Measurements from ENCODE around the gene SESN3. TPM values are rescaled to one million over a fixed set of nuclear protein-coding genes. Genes with fewer than 3 reads are reported as not detected.

SESN3 gene
- total RNA-seq, 1 experiment from 2014 or later, result 34.9 TPM

DNA sequence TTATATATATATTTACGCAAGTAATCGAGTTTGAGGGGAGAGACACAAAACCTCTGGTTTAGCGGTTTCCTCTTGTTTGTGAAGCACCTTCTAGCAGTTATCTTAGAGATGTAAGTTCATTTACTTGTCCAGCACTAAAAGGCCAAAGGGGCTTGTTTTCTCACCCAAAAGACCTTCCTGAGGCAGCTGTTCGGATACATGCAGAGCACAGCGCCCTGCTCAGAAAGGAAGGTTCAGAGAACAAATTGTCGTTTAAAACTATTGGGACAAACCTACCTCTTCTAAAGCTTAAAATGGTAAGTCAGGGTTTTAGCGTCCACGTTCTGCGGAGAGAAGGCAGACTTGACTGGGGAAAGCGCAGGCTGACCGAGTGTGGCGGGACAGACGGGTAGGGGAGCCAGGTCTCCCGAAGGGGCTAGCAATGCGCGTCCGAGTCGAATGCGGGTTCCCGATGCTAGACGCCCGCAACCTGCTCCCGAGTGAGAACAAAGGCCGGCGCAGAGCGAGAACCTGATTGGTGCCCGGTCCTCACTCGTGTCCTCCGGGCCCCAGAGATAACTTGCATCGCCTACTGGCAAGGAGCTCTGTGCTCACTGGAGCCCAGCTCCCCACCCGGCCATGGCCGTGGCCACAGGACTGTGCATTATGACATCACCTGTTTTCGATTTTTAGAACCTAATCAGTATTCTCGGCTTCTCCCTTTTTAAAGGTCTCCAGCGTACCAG lies 1.0 kb upstream of the SESN3 start:
- peak; percentile 7 for ATAC-seq
- POLR2A ChIA-PET, result interaction anchor here (0.6 to 2.3 kb wide), 11 partner anchors 13 to 558 kb away, joined by 3 to 12 read pairs (median 4); partner anchors contain the start of genes CEP57, FAM76B and SRSF8

DNA sequence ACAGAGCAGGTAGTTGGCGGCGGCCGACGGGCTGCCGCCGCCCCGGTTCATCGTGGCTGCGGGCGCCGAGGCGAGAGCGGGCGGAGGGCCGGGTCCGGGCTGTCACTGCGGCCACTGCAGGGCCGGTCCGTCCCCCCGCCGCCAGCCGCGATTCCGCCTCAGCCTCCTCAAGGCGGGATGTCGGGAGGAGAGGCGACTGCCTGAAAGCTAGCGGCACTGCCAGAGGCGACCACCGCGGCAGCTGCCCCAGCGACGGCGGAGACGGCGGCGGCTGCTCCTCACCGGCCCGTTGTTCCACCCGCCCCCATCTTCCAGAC lies 234 bp downstream of the SESN3 start:
- H3K27ac Mint-ChIP-seq, result no peak overlapping the region
- H3K4me1 Mint-ChIP-seq, result peaks cover 50% of the 10 kb centered on the region
- DNase-seq (ENCODE audit: low spot score) (no peak), ATAC-seq (peak; percentile 4)
- ChIA-PET CTCF (interaction anchor here (0.5 to 5.5 kb wide), 15 partner anchors 14 to 474 kb away, joined by 3 to 33 read pairs (median 5); no protein-coding TSS in a partner anchor), POLR2A (interaction anchor here (0.6 to 2.3 kb wide), 11 partner anchors 15 to 559 kb away, joined by 3 to 12 read pairs (median 4); partner anchors contain the start of genes CEP57, FAM76B and SRSF8)
- H3K9me3 Mint-ChIP-seq, result no peaks in the 10 kb centered on the region
- no peaks in the 10 kb centered on the region for H3K36me3 Mint-ChIP-seq
- H3K4me3 Mint-ChIP-seq, result peak overlapping the region; percentile 97
- TF ChIP-seq JUN (CRISPR knock-in tag; IDR thresholded peaks at IDR 0.05) (no peak), FOXJ3 (CRISPR knock-in tag; IDR thresholded peaks at IDR 0.05; ENCODE audit: borderline replicate concordance) (no peak), GRHL2 (CRISPR knock-in tag; IDR thresholded peaks at IDR 0.05; ENCODE audit: insufficient replicate concordance, severe bottlenecking) (no peak), TP53 (CRISPR knock-in tag; IDR thresholded peaks at IDR 0.05) (no peak), SP1 (CRISPR knock-in tag; conservative IDR thresholded peaks at IDR 0.05) (no peak), FOXK1 (CRISPR knock-in tag; IDR thresholded peaks at IDR 0.05) (no peak)
- TF ChIP-seq, protein P1, sequence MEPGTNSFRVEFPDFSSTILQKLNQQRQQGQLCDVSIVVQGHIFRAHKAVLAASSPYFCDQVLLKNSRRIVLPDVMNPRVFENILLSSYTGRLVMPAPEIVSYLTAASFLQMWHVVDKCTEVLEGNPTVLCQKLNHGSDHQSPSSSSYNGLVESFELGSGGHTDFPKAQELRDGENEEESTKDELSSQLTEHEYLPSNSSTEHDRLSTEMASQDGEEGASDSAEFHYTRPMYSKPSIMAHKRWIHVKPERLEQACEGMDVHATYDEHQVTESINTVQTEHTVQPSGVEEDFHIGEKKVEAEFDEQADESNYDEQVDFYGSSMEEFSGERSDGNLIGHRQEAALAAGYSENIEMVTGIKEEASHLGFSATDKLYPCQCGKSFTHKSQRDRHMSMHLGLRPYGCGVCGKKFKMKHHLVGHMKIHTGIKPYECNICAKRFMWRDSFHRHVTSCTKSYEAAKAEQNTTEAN (CRISPR knock-in tag; IDR thresholded peaks at IDR 0.05), result no peak
- TF ChIP-seq, protein P2, sequence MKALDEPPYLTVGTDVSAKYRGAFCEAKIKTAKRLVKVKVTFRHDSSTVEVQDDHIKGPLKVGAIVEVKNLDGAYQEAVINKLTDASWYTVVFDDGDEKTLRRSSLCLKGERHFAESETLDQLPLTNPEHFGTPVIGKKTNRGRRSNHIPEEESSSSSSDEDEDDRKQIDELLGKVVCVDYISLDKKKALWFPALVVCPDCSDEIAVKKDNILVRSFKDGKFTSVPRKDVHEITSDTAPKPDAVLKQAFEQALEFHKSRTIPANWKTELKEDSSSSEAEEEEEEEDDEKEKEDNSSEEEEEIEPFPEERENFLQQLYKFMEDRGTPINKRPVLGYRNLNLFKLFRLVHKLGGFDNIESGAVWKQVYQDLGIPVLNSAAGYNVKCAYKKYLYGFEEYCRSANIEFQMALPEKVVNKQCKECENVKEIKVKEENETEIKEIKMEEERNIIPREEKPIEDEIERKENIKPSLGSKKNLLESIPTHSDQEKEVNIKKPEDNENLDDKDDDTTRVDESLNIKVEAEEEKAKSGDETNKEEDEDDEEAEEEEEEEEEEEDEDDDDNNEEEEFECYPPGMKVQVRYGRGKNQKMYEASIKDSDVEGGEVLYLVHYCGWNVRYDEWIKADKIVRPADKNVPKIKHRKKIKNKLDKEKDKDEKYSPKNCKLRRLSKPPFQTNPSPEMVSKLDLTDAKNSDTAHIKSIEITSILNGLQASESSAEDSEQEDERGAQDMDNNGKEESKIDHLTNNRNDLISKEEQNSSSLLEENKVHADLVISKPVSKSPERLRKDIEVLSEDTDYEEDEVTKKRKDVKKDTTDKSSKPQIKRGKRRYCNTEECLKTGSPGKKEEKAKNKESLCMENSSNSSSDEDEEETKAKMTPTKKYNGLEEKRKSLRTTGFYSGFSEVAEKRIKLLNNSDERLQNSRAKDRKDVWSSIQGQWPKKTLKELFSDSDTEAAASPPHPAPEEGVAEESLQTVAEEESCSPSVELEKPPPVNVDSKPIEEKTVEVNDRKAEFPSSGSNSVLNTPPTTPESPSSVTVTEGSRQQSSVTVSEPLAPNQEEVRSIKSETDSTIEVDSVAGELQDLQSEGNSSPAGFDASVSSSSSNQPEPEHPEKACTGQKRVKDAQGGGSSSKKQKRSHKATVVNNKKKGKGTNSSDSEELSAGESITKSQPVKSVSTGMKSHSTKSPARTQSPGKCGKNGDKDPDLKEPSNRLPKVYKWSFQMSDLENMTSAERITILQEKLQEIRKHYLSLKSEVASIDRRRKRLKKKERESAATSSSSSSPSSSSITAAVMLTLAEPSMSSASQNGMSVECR (CRISPR knock-in tag; IDR thresholded peaks at IDR 0.05; ENCODE audit: borderline replicate concordance), result 0 out of 2 replicates have a peak, but pooled peaks have one; percentile 44
- TF ChIP-seq, protein P3, sequence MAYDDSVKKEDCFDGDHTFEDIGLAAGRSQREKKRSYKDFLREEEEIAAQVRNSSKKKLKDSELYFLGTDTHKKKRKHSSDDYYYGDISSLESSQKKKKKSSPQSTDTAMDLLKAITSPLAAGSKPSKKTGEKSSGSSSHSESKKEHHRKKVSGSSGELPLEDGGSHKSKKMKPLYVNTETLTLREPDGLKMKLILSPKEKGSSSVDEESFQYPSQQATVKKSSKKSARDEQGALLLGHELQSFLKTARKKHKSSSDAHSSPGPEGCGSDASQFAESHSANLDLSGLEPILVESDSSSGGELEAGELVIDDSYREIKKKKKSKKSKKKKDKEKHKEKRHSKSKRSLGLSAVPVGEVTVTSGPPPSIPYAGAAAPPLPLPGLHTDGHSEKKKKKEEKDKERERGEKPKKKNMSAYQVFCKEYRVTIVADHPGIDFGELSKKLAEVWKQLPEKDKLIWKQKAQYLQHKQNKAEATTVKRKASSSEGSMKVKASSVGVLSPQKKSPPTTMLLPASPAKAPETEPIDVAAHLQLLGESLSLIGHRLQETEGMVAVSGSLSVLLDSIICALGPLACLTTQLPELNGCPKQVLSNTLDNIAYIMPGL (CRISPR knock-in tag; IDR thresholded peaks at IDR 0.05), result 0 out of 2 replicates have a peak, but pooled peaks have one; percentile 59
- peaks cover 30% of the 10 kb centered on the region for H3K27me3 Mint-ChIP-seq (ENCODE audit: low read depth)

More for the DNA sequence above, 1.0 kb upstream of the SESN3 start:
- H3K27ac Mint-ChIP-seq, result peak overlapping the region; percentile 80; the same call in 1 of the 2 replicates
- H3K36me3 Mint-ChIP-seq, result no peaks in the 10 kb centered on the region
- no peaks in the 10 kb centered on the region for H3K9me3 Mint-ChIP-seq
- CTCF ChIA-PET, result interaction anchor here (1.0 to 5.5 kb wide), 15 partner anchors 13 to 473 kb away, joined by 3 to 33 read pairs (median 4); no protein-coding TSS in a partner anchor
- peaks cover 50% of the 10 kb centered on the region for H3K4me1 Mint-ChIP-seq
- peak; percentile 78 for DNase-seq (ENCODE audit: low spot score)
- H3K4me3 Mint-ChIP-seq, result no peak overlapping the region
- peaks cover 33% of the 10 kb centered on the region for H3K27me3 Mint-ChIP-seq (ENCODE audit: low read depth)
- TF ChIP-seq, protein P1 (CRISPR knock-in tag; IDR thresholded peaks at IDR 0.05), result 0 out of 2 replicates have a peak, but pooled peaks have one; percentile 43
- TF ChIP-seq ZBTB21 (CRISPR knock-in tag; IDR thresholded peaks at IDR 0.05; ENCODE audit: borderline replicate concordance) (0 out of 2 replicates have a peak, but pooled peaks have one; percentile 25), RORB (CRISPR knock-in tag; IDR thresholded peaks at IDR 0.05) (no peak), FOXP1 (CRISPR knock-in tag; IDR thresholded peaks at IDR 0.05; ENCODE audit: borderline replicate concordance) (0 out of 2 replicates have a peak, but pooled peaks have one; percentile 20), GABPB1 (CRISPR knock-in tag; IDR thresholded peaks at IDR 0.05) (no peak)

All from WTC11 (cell line).